ENCODE measurements around the gene USP6NL. TPM values are rescaled to one million over a fixed set of nuclear protein-coding genes. Genes with fewer than 3 reads are reported as not detected.

The USP6NL gene
- polyA plus RNA-seq, 1 of the 3 experiments (the other 2 are of a cell fraction) = 8.9 TPM

GRCh38 chr10:11472158-11472753 lies 139.2 kb downstream of the USP6NL start:
- peaks cover 0 to 4% of the 10 kb centered on the region in 2 experiments; a peak in 2 of 4 replicates for H3K4me1 ChIP-seq (ENCODE audit: control insufficient read depth in 1 of 2, insufficient read depth in 2 of 2, low read depth in 1 of 2, low read length in 1 of 2)
- POLR2A ChIA-PET = no interaction called here
- H3K36me3 ChIP-seq (replicated peaks in 1 of 2; ENCODE audit: control insufficient read depth in 1 of 2, insufficient read depth in 2 of 2, low read length in 1 of 2) = peaks cover 2 to 8% of the 10 kb centered on the region in 2 experiments
- no peaks in the 10 kb centered on the region for H4K20me1 ChIP-seq (ENCODE audit: insufficient read depth)
- DNase-seq = peak; percentile 69
- H3K9me2 ChIP-seq = no peaks in the 10 kb centered on the region
- peaks cover 3% of the 10 kb centered on the region for H3F3A ChIP-seq (replicated peaks; ENCODE audit: insufficient read depth)
- no peak overlapping the region for H2AFZ ChIP-seq (ENCODE audit: low read depth)
- WGBS (ENCODE audit: low lambda C conversion rate) = 75% methylated on average over 8 of the region's 8 CpGs
- no peak overlapping the region for H3K4me2 ChIP-seq
- H3K27ac ChIP-seq (ENCODE audit: low read depth in 2 of 2, low read length in 1 of 2) = no peak overlapping the region; a peak in 1 of 4 replicates
- H3K27me3 ChIP-seq (ENCODE audit: insufficient read depth) = no peaks in the 10 kb centered on the region
- H3K9ac ChIP-seq = no peak overlapping the region
- peak; percentile 65 for TF ChIP-seq SMC3 (IDR thresholded peaks at IDR 0.05; ENCODE audit: low read depth, low read length)
- TF ChIP-seq EZH2phosphoT487 (IDR thresholded peaks at IDR 0.05; ENCODE audit: borderline replicate concordance, low read depth) = no peak
- TF ChIP-seq POLR2AphosphoS5 (IDR thresholded peaks at IDR 0.05; ENCODE audit: low read depth, low read length) = no peak
- no peak for TF ChIP-seq NFIC (IDR thresholded peaks at IDR 0.05; ENCODE audit: borderline replicate concordance)
- no peak for TF ChIP-seq SIN3A (IDR thresholded peaks at IDR 0.05; ENCODE audit: borderline replicate concordance, low read depth, low read length)
- TF ChIP-seq NRF1 (IDR thresholded peaks at IDR 0.05; ENCODE audit: low read depth, low read length) = no peak
- TF ChIP-seq IRF3 (IDR thresholded peaks at IDR 0.05; ENCODE audit: low read depth, low read length) = no peak
- peak; percentile 90 for TF ChIP-seq RAD21 (IDR thresholded peaks at IDR 0.05; ENCODE audit: low read length)
- TF ChIP-seq MAX (IDR thresholded peaks at IDR 0.05; ENCODE audit: low read depth) = no peak
- peak; percentile 20 for TF ChIP-seq CHD2 (IDR thresholded peaks at IDR 0.05; ENCODE audit: low read length, partially characterized antibody)
- peak; percentile 80 for TF ChIP-seq CTCF (IDR thresholded peaks at IDR 0.05)
- H3K9me3 ChIP-seq = no peaks in the 10 kb centered on the region
- CTCF ChIA-PET = interaction anchor here (0.8 to 1.9 kb wide), 10 partner anchors 9 to 347 kb away, joined by 3 to 12 read pairs (median 3); no protein-coding TSS in a partner anchor
- no peak overlapping the region for H3K4me3 ChIP-seq (ENCODE audit: low read depth in 2 of 2, low read length in 1 of 2)
- no peaks in the 10 kb centered on the region; the same call in 1 of the 2 replicates for H3K79me2 ChIP-seq (ENCODE audit: insufficient read depth)

- CTCF ChIA-PET = interaction anchor here (1.8 kb wide), 1 partner anchor 45 kb away, joined by 6 read pairs; no protein-coding TSS in a partner anchor
- peaks cover 0 to 2% of the 10 kb centered on the region in 2 experiments for H3K36me3 ChIP-seq (replicated peaks in 1 of 2; ENCODE audit: control insufficient read depth in 1 of 2, insufficient read depth in 2 of 2, low read length in 1 of 2)
- 97% methylated on average over 22 of the region's 22 CpGs for whole genome bisulfite sequencing (ENCODE audit: low lambda C conversion rate)
- no peak overlapping the region for H3K4me3 ChIP-seq (ENCODE audit: low read depth in 2 of 2, low read length in 1 of 2)
- POLR2A ChIA-PET = no interaction called here
- H3F3A ChIP-seq (replicated peaks; ENCODE audit: insufficient read depth) = peaks cover 3% of the 10 kb centered on the region
- H4K20me1 ChIP-seq (ENCODE audit: insufficient read depth) = no peaks in the 10 kb centered on the region
- H3K27me3 ChIP-seq (ENCODE audit: insufficient read depth) = no peaks in the 10 kb centered on the region
- H2AFZ ChIP-seq (ENCODE audit: low read depth) = no peak overlapping the region
- H3K4me1 ChIP-seq (ENCODE audit: control insufficient read depth in 1 of 2, insufficient read depth in 2 of 2, low read depth in 1 of 2, low read length in 1 of 2) = no peaks in the 10 kb centered on the region
- H3K79me2 ChIP-seq (ENCODE audit: insufficient read depth) = no peaks in the 10 kb centered on the region; the same call in 1 of the 2 replicates
- no peaks in the 10 kb centered on the region for H3K9me2 ChIP-seq
- no peaks in the 10 kb centered on the region for H3K9me3 ChIP-seq
- no peak overlapping the region for H3K27ac ChIP-seq (ENCODE audit: low read depth in 2 of 2, low read length in 1 of 2)
- H3K9ac ChIP-seq = no peak overlapping the region
- no peak for DNase-seq
- H3K4me2 ChIP-seq = no peak overlapping the region
- no peak for TF ChIP-seq MEF2A (IDR thresholded peaks at IDR 0.05; ENCODE audit: borderline replicate concordance, low read depth)
- TF ChIP-seq, protein P1, sequence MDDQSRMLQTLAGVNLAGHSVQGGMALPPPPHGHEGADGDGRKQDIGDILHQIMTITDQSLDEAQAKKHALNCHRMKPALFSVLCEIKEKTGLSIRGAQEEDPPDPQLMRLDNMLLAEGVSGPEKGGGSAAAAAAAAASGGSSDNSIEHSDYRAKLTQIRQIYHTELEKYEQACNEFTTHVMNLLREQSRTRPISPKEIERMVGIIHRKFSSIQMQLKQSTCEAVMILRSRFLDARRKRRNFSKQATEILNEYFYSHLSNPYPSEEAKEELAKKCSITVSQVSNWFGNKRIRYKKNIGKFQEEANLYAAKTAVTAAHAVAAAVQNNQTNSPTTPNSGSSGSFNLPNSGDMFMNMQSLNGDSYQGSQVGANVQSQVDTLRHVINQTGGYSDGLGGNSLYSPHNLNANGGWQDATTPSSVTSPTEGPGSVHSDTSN (IDR thresholded peaks at IDR 0.05) = no peak
- TF ChIP-seq MAX (IDR thresholded peaks at IDR 0.05; ENCODE audit: low read depth) = no peak
- TF ChIP-seq EP300 (IDR thresholded peaks at IDR 0.05; ENCODE audit: borderline replicate concordance in 1 of 2, low read depth in 1 of 2, low read length in 1 of 2) = no peak
- TF ChIP-seq NRF1 (IDR thresholded peaks at IDR 0.05; ENCODE audit: low read depth, low read length) = no peak
- no peak for TF ChIP-seq NFIC (IDR thresholded peaks at IDR 0.05; ENCODE audit: borderline replicate concordance)
- no peak for TF ChIP-seq USF1 (IDR thresholded peaks at IDR 0.05; ENCODE audit: borderline replicate concordance, low read depth)
Measured at GRCh38 chr10:11469575-11470391, 141.7 kb downstream of the USP6NL start.
